ENCODE measurements around the gene ARF1.

Gene ARF1

DNA sequence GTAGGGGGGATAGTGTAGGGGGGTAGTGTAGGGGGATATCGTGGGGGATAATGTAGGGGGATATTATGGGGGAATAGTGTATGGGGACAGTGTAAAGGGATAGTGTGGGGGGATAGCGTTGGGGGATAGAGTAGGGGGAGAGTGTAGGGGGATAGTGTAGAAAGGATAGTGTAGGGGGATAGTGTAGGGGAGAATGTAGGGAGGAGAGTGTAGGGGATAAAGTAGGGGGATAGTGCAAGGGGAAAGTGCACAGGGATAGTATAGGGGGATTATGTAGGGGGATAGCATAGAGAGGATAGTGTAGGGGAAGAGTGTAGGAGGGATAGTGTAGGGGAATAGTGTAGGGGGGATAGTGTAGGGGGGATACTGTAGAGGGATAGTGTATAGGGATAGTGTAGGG lies 12.3 kb upstream of the ARF1 start (continued):
- TF ChIP-seq ZBTB11 (tag by site-specific recombination; conservative IDR thresholded peaks at IDR 0.05; ENCODE audit: low read depth), result no peak
- no peak for TF ChIP-seq ZNF426 (tag by site-specific recombination; IDR thresholded peaks at IDR 0.05)

DNA sequence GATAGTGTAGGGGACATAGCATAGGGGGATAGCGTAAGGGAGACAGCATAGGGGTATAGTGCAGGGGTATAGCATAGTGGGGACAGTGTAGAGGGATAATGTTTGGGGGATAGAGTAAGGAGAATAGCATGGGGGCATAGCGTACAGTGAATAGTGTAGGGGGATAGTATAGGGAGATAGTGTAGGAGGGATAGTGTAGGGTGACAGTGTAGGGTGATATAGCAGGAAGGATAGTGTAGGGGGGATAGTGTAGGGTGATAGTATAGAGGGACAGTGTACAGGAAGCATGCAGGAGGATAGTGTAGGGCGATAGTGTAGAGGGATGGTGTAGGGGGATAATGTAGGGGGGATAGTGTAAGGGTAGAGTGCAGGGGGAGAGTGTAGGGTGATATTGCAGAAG lies 11.7 kb upstream of the ARF1 start:
- ChIA-PET POLR2A (no interaction called here), CTCF (no interaction called here)
- TF ChIP-seq ZNF785 (tag by site-specific recombination; IDR thresholded peaks at IDR 0.05), result 0 out of 2 replicates have a peak, but pooled peaks have one; percentile 9
- TF ChIP-seq EGR2 (tag by site-specific recombination; IDR thresholded peaks at IDR 0.05; ENCODE audit: low read depth), result peak; percentile 73
- no peak for TF ChIP-seq SP7 (tag by site-specific recombination; IDR thresholded peaks at IDR 0.05)
- TF ChIP-seq ZNF157 (tag by site-specific recombination; IDR thresholded peaks at IDR 0.05), result 0 out of 2 replicates have a peak, but pooled peaks have one; percentile 17
- TF ChIP-seq ZBTB26 (tag by site-specific recombination; optimal IDR thresholded peaks at IDR 0.05), result no peak
- TF ChIP-seq, protein P1, sequence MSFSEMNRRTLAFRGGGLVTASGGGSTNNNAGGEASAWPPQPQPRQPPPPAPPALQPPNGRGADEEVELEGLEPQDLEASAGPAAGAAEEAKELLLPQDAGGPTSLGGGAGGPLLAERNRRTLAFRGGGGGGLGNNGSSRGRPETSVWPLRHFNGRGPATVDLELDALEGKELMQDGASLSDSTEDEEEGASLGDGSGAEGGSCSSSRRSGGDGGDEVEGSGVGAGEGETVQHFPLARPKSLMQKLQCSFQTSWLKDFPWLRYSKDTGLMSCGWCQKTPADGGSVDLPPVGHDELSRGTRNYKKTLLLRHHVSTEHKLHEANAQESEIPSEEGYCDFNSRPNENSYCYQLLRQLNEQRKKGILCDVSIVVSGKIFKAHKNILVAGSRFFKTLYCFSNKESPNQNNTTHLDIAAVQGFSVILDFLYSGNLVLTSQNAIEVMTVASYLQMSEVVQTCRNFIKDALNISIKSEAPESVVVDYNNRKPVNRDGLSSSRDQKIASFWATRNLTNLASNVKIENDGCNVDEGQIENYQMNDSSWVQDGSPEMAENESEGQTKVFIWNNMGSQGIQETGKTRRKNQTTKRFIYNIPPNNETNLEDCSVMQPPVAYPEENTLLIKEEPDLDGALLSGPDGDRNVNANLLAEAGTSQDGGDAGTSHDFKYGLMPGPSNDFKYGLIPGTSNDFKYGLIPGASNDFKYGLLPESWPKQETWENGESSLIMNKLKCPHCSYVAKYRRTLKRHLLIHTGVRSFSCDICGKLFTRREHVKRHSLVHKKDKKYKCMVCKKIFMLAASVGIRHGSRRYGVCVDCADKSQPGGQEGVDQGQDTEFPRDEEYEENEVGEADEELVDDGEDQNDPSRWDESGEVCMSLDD (tag by site-specific recombination; IDR thresholded peaks at IDR 0.05), result peak; percentile 37; the same call in 1 of the 2 replicates
- TF ChIP-seq, protein P2, sequence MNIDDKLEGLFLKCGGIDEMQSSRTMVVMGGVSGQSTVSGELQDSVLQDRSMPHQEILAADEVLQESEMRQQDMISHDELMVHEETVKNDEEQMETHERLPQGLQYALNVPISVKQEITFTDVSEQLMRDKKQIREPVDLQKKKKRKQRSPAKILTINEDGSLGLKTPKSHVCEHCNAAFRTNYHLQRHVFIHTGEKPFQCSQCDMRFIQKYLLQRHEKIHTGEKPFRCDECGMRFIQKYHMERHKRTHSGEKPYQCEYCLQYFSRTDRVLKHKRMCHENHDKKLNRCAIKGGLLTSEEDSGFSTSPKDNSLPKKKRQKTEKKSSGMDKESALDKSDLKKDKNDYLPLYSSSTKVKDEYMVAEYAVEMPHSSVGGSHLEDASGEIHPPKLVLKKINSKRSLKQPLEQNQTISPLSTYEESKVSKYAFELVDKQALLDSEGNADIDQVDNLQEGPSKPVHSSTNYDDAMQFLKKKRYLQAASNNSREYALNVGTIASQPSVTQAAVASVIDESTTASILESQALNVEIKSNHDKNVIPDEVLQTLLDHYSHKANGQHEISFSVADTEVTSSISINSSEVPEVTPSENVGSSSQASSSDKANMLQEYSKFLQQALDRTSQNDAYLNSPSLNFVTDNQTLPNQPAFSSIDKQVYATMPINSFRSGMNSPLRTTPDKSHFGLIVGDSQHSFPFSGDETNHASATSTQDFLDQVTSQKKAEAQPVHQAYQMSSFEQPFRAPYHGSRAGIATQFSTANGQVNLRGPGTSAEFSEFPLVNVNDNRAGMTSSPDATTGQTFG (tag by site-specific recombination; IDR thresholded peaks at IDR 0.05; ENCODE audit: borderline replicate concordance), result peak; percentile 24; the same call in 1 of the 2 replicates
- TF ChIP-seq ZNF768 (tag by site-specific recombination; IDR thresholded peaks at IDR 0.05), result no peak
- no peaks in the 10 kb centered on the region for H3K36me3 ChIP-seq (ENCODE audit: control insufficient read depth in 2 of 2, insufficient read depth in 1 of 2, low read length in 2 of 2)
- no peaks in the 10 kb centered on the region for H3K9me3 ChIP-seq (ENCODE audit: control insufficient read depth, insufficient read depth, low read depth, low read length)
- no peak overlapping the region for H3K27ac ChIP-seq (ENCODE audit: extremely low read depth, low read depth, low read length)
- H3K4me1 ChIP-seq (ENCODE audit: control insufficient read depth, insufficient read depth, low read length), result no peaks in the 10 kb centered on the region
- no peak overlapping the region for H3K4me3 ChIP-seq (ENCODE audit: low read depth, low read length)

- Histone ChIP-seq H3K36me3 (ENCODE audit: control insufficient read depth in 2 of 2, insufficient read depth in 1 of 2, low read length in 2 of 2) (no peaks in the 10 kb centered on the region), H3K9me3 (ENCODE audit: control insufficient read depth, insufficient read depth, low read depth, low read length) (no peaks in the 10 kb centered on the region), H3K4me3 (ENCODE audit: low read depth, low read length) (no peak overlapping the region), H3K27ac (ENCODE audit: extremely low read depth, low read depth, low read length) (no peak overlapping the region), H3K4me1 (ENCODE audit: control insufficient read depth, insufficient read depth, low read length) (no peaks in the 10 kb centered on the region)
- POLR2A ChIA-PET, result no interaction called here
- CTCF ChIA-PET, result no interaction called here
- TF ChIP-seq ZBTB48 (tag by site-specific recombination; IDR thresholded peaks at IDR 0.05) (peak; percentile 73; the same call in 1 of the 2 replicates), ZNF660 (tag by site-specific recombination; IDR thresholded peaks at IDR 0.05) (no peak), ZNF2 (tag by site-specific recombination; IDR thresholded peaks at IDR 0.05) (0 out of 2 replicates have a peak, but pooled peaks have one; percentile 39), MZF1 (tag by site-specific recombination; IDR thresholded peaks at IDR 0.05; ENCODE audit: borderline replicate concordance) (peak; percentile 17; the same call in 1 of the 2 replicates), ZNF239 (tag by site-specific recombination; IDR thresholded peaks at IDR 0.05) (peak; percentile 71; the same call in 1 of the 2 replicates), ZNF76 (tag by site-specific recombination; IDR thresholded peaks at IDR 0.05; ENCODE audit: borderline replicate concordance, low read depth) (no peak), ZFHX2 (tag by site-specific recombination; conservative IDR thresholded peaks at IDR 0.05) (peak; percentile 95), ZNF501 (tag by site-specific recombination; IDR thresholded peaks at IDR 0.05) (peak; percentile 51; the same call in 1 of the 2 replicates), ZSCAN5A (tag by site-specific recombination; IDR thresholded peaks at IDR 0.05) (peak; percentile 48; the same call in 1 of the 2 replicates)
These were observed 10.5 kb upstream of the ARF1 start for GRCh38 chr1:228071839-228072657.

Data from HEK293 (cell line).